Osteocyte (in vitro differentiated cells): ENCODE measurements around the gene AMOTL1. TPM values are rescaled to one million over a fixed set of nuclear protein-coding genes. Genes with fewer than 3 reads are reported as not detected.

Experiments used
- DNase-seq: peaks from one replicate; pipeline ENCODE4 v3.0.0; 2021; ENCODE audit warnings: mixed read lengths; ENCODE audit not compliant: unreplicated experiment; ENCODE audit errors: extremely low spot score
- H3K27ac Mint-ChIP-seq: one replicate; pipeline ENCODE4 v1.8.0; 2021; ENCODE audit warnings: mild to moderate bottlenecking, mixed read lengths; ENCODE audit not compliant: unreplicated experiment
- H3K27me3 Mint-ChIP-seq: one replicate; pipeline ENCODE4 v1.8.0; 2021; ENCODE audit warnings: mixed read lengths; ENCODE audit not compliant: unreplicated experiment
- H3K36me3 Mint-ChIP-seq: one replicate; pipeline ENCODE4 v1.8.0; 2021; ENCODE audit warnings: mixed read lengths; ENCODE audit not compliant: unreplicated experiment
- H3K4me1 Mint-ChIP-seq: one replicate; pipeline ENCODE4 v1.8.0; 2021; ENCODE audit warnings: mixed read lengths; ENCODE audit not compliant: unreplicated experiment
- H3K4me3 Mint-ChIP-seq: one replicate; pipeline ENCODE4 v1.8.0; 2021; ENCODE audit warnings: mild to moderate bottlenecking, moderate library complexity, mixed read lengths; ENCODE audit not compliant: unreplicated experiment
- H3K9me3 Mint-ChIP-seq: one replicate; pipeline ENCODE4 v1.8.0; 2021; ENCODE audit warnings: mixed read lengths; ENCODE audit not compliant: unreplicated experiment
- CTCF ChIP-seq: fragments of 200-600 bp; sonication (generic); IDR thresholded peaks from 2 replicates; pipeline ENCODE4 v1.5.0; 2021; ENCODE audit warnings: antibody characterized with exemption, mild to moderate bottlenecking, moderate library complexity
- total RNA-seq: library from RNA; stranded (reverse); gene quantifications from 2 replicates; pipeline ENCODE4 v1.2.1, GENCODE V29; 2021

Gene AMOTL1
- total RNA-seq, 1 donor from 2014 or later, result 66.6 TPM

DNA sequence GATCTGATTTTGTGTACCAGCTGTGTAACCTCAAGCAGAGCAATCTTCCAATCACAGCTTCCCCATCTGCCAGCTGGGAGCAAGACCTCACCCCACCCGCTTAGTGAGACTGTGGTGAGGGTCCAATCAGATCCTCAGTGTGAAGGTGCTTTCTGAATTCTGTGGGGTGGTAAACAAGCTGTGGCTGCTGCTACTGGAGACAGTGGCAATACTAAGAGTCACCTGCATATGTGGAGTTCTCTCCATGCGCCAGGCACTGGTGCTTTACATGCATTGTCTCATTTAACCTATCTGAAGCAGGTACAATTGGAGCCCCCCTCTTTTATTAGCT lies 154.8 kb downstream of the AMOTL1 start:
- no peak overlapping the region for H3K27ac Mint-ChIP-seq
- no peaks in the 10 kb centered on the region for H3K36me3 Mint-ChIP-seq
- no peaks in the 10 kb centered on the region for H3K9me3 Mint-ChIP-seq
- no peaks in the 10 kb centered on the region for H3K27me3 Mint-ChIP-seq
- peaks cover 36% of the 10 kb centered on the region for H3K4me1 Mint-ChIP-seq
- no peak overlapping the region for H3K4me3 Mint-ChIP-seq
- DNase-seq, result no peak
- no peak for TF ChIP-seq CTCF

GRCh38 chr11:94924171-94924572 lies 156.0 kb downstream of the AMOTL1 start:
- no peak overlapping the region for H3K4me3 Mint-ChIP-seq
- H3K27ac Mint-ChIP-seq, result no peak overlapping the region
- H3K36me3 Mint-ChIP-seq, result no peaks in the 10 kb centered on the region
- no peaks in the 10 kb centered on the region for H3K9me3 Mint-ChIP-seq
- DNase-seq, result peak; percentile 30
- no peak for TF ChIP-seq CTCF
- H3K4me1 Mint-ChIP-seq, result peaks cover 48% of the 10 kb centered on the region
- H3K27me3 Mint-ChIP-seq, result no peaks in the 10 kb centered on the region

DNA sequence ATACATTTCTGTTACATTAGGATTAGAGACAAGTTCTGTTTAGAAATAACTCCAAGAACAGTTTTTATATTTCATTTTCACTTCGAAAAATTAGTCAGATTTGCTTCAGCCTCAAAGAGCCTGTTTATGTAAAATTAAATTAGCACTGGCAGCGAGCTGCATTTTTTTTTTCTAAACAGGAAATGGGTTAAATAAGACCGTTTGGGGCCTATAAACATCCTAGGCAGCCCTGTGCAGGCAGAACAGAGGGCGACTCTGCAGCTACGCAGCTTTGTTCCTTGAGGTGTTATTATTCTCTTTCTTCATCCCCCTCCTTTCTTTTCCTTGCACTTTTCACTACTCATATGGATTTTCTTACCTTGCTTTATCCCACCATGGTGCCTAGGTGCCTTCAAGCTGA lies 156.5 kb downstream of the AMOTL1 start:
- H3K4me3 Mint-ChIP-seq, result no peak overlapping the region
- H3K27ac Mint-ChIP-seq, result no peak overlapping the region
- DNase-seq, result peak; percentile 8
- H3K4me1 Mint-ChIP-seq, result peaks cover 52% of the 10 kb centered on the region
- TF ChIP-seq CTCF, result no peak
- no peaks in the 10 kb centered on the region for H3K9me3 Mint-ChIP-seq
- no peaks in the 10 kb centered on the region for H3K36me3 Mint-ChIP-seq
- no peaks in the 10 kb centered on the region for H3K27me3 Mint-ChIP-seq

- no peaks in the 10 kb centered on the region for H3K36me3 Mint-ChIP-seq
- no peak overlapping the region for H3K4me3 Mint-ChIP-seq
- no peak for DNase-seq
- TF ChIP-seq CTCF, result no peak
- H3K4me1 Mint-ChIP-seq, result peaks cover 54% of the 10 kb centered on the region
- H3K9me3 Mint-ChIP-seq, result no peaks in the 10 kb centered on the region
- H3K27me3 Mint-ChIP-seq, result no peaks in the 10 kb centered on the region
- H3K27ac Mint-ChIP-seq, result peak overlapping the region; percentile 89
These were observed 157.5 kb downstream of the AMOTL1 start for GRCh38 chr11:94925422-94926270.

DNA sequence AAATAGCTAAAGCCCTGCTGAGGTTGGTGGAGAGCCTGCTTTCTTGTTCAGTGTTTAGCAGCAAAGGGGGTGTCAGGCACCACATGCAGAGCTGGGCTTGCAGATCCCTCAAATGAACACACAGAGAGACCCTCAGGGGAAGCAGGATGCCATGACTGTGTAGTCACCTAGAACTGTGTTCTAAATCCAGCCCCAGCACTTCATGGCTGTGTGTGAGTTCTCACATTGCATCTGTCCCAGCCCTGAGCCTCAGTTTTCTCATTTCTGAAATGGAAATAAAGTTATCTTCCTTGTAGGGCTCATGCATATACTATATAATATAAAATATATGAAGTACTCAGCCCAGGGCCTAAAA lies 158.1 kb downstream of the AMOTL1 start:
- Mint-ChIP-seq H3K4me1 (peaks cover 54% of the 10 kb centered on the region), H3K4me3 (no peak overlapping the region), H3K27me3 (no peaks in the 10 kb centered on the region), H3K9me3 (no peaks in the 10 kb centered on the region), H3K27ac (peak overlapping the region; percentile 89), H3K36me3 (no peaks in the 10 kb centered on the region)
- no peak for TF ChIP-seq CTCF
- DNase-seq, result no peak

Other genes starting within 250 kb of the AMOTL1 start
- 2.8 and 3.0 TPM in 2 replicates for gene FUT4, start 224.4 kb upstream of the AMOTL1 start, total RNA-seq
- 0.84 and 1.2 TPM in 2 replicates for gene PIWIL4, start 201.0 kb upstream of the AMOTL1 start, total RNA-seq
- gene CWC15, start 205.2 kb downstream of the AMOTL1 start, total RNA-seq, result 58.9 and 60.3 TPM in 2 replicates
- gene KDM4D, start 205.4 kb downstream of the AMOTL1 start, total RNA-seq, result 0.81 and 0.97 TPM in 2 replicates